Measurements from ENCODE around the gene SLC27A2. TPM values are rescaled to one million over a fixed set of nuclear protein-coding genes. Genes with fewer than 3 reads are reported as not detected.

SLC27A2 gene
- total and polyA plus RNA-seq, 4 donors: 3.5 to 6.6 (median 5.2) TPM

DNA sequence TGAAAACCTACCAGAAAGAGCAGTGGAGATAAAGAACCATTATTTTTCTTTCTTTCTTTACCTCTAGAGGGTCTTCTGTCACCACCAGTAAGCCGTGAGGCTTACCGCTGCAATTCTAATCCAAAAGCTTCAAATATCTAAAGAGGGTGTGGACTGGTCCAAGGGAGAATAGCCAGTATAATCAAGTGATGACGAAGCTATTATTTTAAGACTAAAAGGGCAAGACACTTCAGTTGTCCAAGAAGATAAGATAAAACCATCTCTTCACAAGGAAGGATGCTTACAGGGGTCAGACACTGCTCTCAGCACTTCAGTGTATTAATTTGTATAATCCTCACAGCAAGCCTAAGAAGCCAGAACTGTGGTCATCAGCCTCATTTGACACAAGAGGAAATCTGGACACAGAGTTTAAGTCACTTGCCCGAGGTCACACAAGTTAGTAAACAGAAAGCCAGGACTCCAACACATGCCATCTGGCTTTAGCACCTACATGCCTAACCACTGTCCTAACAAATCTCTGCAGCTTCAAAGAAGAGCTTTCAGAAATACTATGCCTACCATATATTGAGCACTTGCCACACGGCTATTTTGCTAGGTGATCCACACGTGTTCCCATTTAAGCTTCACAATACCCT lies 68.9 kb downstream of the SLC27A2 start:
- 72 to 80% methylated on average over 6 of the region's 6 CpGs for WGBS, 2 donors
- no peak overlapping the region for H3K9ac ChIP-seq (ENCODE audit: insufficient read depth in 1 of 2, low read length in 2 of 2)

DNA sequence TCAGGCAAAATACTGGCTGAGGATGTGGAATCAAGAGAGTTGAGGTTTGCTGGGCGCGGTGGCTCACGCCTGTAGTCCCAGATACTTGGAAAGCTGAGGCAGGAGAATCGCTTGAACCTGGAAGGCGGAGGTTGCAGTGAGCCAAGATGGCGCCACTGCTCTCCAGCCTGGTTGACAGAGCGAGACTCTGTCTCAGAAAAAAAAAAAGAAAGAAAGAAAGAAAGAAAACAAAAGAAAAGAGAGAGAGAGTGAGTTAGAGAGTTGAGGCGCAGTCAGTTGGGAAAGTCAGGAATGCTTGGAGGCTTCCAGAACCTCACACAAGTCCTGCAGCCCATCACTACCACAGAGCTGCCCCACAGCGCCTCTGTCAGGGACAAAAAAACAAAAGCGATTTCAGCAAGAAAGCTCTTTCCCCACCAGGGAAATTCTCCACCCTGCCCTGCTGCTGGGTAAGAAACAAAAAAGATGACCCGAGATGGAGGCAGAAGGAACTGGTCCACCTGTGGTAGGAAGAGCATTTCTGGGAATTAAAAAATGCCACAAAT lies 69.7 kb downstream of the SLC27A2 start:
- Histone ChIP-seq H3K4me3 (no peak overlapping the region), H3K27me3 (ENCODE audit: control insufficient read depth in 3 of 3, insufficient read depth in 3 of 3, low read length in 2 of 3) (no peaks in the 10 kb centered on the region), H3K36me3 (ENCODE audit: control insufficient read depth in 4 of 4, insufficient read depth in 4 of 4, low read length in 4 of 4) (no peaks in the 10 kb centered on the region), H3K27ac (ENCODE audit: low read depth in 1 of 2, low read length in 1 of 2) (no peak overlapping the region), H3K9ac (ENCODE audit: insufficient read depth in 1 of 2, low read length in 2 of 2) (no peak overlapping the region), H3K9me3 (ENCODE audit: control insufficient read depth in 4 of 4, insufficient read depth in 3 of 4, low read length in 3 of 4) (no peaks in the 10 kb centered on the region), H3K4me1 (ENCODE audit: control insufficient read depth in 5 of 5, insufficient read depth in 5 of 5, low read length in 5 of 5) (peaks cover 0 to 4% (median 0%) of the 10 kb centered on the region in 5 donors)
- ATAC-seq (ENCODE audit: insufficient read depth, low FRiP score) (no peak), DNase-seq (no peak)
- 93 to 94% methylated on average over 11 of the region's 11 CpGs for WGBS, 2 donors
- TF ChIP-seq, protein P1, sequence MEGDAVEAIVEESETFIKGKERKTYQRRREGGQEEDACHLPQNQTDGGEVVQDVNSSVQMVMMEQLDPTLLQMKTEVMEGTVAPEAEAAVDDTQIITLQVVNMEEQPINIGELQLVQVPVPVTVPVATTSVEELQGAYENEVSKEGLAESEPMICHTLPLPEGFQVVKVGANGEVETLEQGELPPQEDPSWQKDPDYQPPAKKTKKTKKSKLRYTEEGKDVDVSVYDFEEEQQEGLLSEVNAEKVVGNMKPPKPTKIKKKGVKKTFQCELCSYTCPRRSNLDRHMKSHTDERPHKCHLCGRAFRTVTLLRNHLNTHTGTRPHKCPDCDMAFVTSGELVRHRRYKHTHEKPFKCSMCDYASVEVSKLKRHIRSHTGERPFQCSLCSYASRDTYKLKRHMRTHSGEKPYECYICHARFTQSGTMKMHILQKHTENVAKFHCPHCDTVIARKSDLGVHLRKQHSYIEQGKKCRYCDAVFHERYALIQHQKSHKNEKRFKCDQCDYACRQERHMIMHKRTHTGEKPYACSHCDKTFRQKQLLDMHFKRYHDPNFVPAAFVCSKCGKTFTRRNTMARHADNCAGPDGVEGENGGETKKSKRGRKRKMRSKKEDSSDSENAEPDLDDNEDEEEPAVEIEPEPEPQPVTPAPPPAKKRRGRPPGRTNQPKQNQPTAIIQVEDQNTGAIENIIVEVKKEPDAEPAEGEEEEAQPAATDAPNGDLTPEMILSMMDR (IDR thresholded peaks at IDR 0.05; ENCODE audit: control extremely low read depth, extremely low read depth): no peak

More for the DNA sequence above, 68.9 kb downstream of the SLC27A2 start:
- Histone ChIP-seq H3K4me3 (no peak overlapping the region), H3K27ac (ENCODE audit: low read depth in 1 of 2, low read length in 1 of 2) (no peak overlapping the region), H3K9me3 (ENCODE audit: control insufficient read depth in 4 of 4, insufficient read depth in 3 of 4, low read length in 3 of 4) (no peaks in the 10 kb centered on the region), H3K27me3 (ENCODE audit: control insufficient read depth in 3 of 3, insufficient read depth in 3 of 3, low read length in 2 of 3) (no peaks in the 10 kb centered on the region), H3K36me3 (ENCODE audit: control insufficient read depth in 4 of 4, insufficient read depth in 4 of 4, low read length in 4 of 4) (no peaks in the 10 kb centered on the region), H3K4me1 (ENCODE audit: control insufficient read depth in 5 of 5, insufficient read depth in 5 of 5, low read length in 5 of 5) (peaks cover 0 to 4% (median 0%) of the 10 kb centered on the region in 5 donors)
- DNase-seq (no peak), ATAC-seq (ENCODE audit: insufficient read depth, low FRiP score) (no peak)
- TF ChIP-seq, protein P1 (IDR thresholded peaks at IDR 0.05; ENCODE audit: control extremely low read depth, extremely low read depth): no peak

DNA sequence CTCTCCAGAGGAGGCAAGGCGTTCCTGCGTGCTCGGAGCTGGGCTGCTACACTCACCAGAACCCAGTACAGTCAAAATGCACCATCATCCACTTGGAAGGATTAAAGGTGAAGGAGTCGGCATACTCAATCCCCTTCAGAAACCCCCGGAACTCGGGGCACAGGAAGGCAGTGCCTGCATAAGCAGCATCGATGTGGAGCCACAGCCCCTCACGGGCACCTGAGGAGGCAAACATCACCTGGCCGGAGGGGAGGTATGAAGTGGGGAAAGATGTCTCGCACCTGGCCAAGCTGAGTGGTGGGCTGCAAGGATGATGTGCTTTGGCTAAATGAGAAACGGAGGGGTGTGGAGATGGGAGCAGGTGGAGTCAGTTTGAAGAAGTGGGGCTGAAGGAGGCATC lies 70.6 kb downstream of the SLC27A2 start:
- H3K9ac ChIP-seq (ENCODE audit: insufficient read depth in 1 of 2, low read length in 2 of 2): no peak overlapping the region
- H3K9me3 ChIP-seq (ENCODE audit: control insufficient read depth in 4 of 4, insufficient read depth in 3 of 4, low read length in 3 of 4): no peaks in the 10 kb centered on the region
- DNase-seq (no peak), ATAC-seq (ENCODE audit: insufficient read depth, low FRiP score) (no peak)
- H3K4me3 ChIP-seq: no peak overlapping the region
- no peaks in the 10 kb centered on the region for H3K27me3 ChIP-seq (ENCODE audit: control insufficient read depth in 3 of 3, insufficient read depth in 3 of 3, low read length in 2 of 3)
- no peaks in the 10 kb centered on the region for H3K36me3 ChIP-seq (ENCODE audit: control insufficient read depth in 4 of 4, insufficient read depth in 4 of 4, low read length in 4 of 4)
- TF ChIP-seq, protein P1 (IDR thresholded peaks at IDR 0.05; ENCODE audit: control extremely low read depth, extremely low read depth): no peak
- peaks cover 0 to 4% (median 0%) of the 10 kb centered on the region in 5 donors for H3K4me1 ChIP-seq (ENCODE audit: control insufficient read depth in 5 of 5, insufficient read depth in 5 of 5, low read length in 5 of 5)
- WGBS, 2 donors: 95 to 97% methylated on average over 11 of the region's 11 CpGs
- no peak overlapping the region for H3K27ac ChIP-seq (ENCODE audit: low read depth in 1 of 2, low read length in 1 of 2)

Data from lung (tissue), 12 donors.